Limb (tissue), 2 donors: Measurements from ENCODE around the gene ROPN1.
"Not testable (repeated sequence)": the region's sequence is repeated elsewhere in the genome, so short reads cannot be mapped to it uniquely, and the experiment has no call there.

Experiments
- DNase-seq, 2 donors: peaks; one replicate each; pipeline ENCODE4 v3.0.0-alpha.2; 2016; ENCODE audit errors: extremely low spot score in 2 of 2

Gene ROPN1

DNA sequence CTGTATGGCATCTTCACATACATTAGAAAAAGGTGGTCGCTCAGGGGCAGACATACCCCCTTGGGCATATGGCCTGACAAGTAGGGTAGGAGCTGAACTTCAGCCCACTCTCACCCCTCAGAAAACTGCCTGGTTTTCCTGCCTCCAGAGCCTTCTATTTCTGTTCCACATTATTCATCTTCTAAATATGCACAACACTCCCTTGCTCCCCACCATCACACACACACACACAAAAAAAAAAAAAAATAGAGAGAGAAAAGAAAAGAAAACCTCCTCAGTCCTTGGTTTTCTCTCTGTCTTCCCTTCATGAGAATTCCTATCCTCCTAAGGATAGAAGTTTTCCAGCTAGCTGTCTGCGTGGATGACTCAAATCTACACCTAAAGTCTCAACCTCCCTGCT, 5.6 kb upstream of the ROPN1 start:
- DNase-seq = no peak

DNA sequence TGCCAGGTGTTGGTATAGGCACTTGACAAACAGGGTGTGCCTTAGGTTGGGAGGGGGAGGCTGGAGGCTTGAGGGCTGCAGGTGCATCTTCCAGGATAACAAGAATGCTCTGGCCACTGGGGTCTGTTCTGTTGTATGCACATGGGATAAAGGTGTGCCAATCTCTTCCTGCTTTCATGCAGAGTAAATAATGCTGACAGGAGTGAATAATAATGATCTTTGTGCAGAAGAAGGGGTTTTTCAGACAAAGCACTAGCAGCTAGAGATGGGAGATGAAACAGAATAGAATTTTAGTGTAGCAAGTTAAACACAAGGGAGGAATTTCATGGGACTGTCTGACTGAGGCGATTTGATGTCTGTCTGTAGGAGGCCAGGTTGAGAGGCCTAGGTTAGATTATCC, 1.9 kb upstream of the ROPN1 start:
- DNase-seq = no peak

DNA sequence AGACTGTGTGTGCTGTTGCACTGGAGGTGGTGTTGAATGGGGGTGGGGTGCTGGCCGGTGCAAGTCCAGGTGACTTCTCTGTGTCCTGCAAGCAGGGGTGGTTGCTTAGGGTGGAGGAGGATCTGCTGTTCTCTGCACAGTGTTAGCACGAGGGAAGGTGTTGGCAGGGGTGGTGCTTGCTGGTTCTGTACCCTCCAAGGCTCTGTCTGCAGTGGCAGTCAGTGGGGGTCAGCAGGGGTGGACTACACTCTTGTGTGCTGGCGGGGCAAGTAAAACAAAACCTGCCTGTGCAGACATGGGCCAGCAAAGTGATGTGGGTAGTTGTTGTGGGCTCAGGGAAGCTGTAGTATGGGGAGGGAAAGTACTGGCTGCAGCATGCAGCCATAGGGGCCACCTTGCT, 5.5 kb downstream of the ROPN1 start:
- DNase-seq = no peak

GRCh38 chr3:123984957-123985356, 7.0 kb downstream of the ROPN1 start:
- DNase-seq = no peak

GRCh38 chr3:123984350-123984749, 7.6 kb downstream of the ROPN1 start:
- DNase-seq = no peak

GRCh38 chr3:123981317-123981716, 10.6 kb downstream of the ROPN1 start:
- not testable (repeated sequence) for DNase-seq

GRCh38 chr3:123980539-123980938, 11.4 kb downstream of the ROPN1 start:
- no peak for DNase-seq

GRCh38 chr3:123979525-123980501, 12.1 kb downstream of the ROPN1 start:
- peak in 1 of 2 donors; percentile 66 for DNase-seq

- not testable (repeated sequence) for DNase-seq
Observed at GRCh38 chr3:123976904-123977303, 15.0 kb downstream of the ROPN1 start.

- not testable (repeated sequence) for DNase-seq
Observed at GRCh38 chr3:123976181-123976898, 15.6 kb downstream of the ROPN1 start.

DNA sequence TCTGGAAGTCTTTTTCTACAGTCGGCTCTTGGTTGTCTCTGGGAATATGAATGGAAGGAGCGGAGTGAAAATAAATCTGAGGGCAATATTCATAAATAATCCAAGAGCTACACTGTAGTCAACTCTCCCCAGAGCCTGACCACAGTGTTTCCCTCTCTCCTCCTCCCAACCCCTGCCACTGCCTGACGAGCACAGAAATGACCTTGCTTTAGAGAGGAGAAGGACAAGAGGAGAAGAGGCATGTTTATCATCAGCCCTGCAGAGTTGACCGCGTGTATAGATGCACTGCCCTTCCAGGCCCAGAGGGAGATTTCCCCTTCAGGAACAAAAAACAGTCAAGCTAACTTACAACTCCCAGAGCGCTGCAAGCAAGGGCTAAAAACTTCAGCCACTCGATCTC, 16.9 kb downstream of the ROPN1 start:
- not testable (repeated sequence) for DNase-seq

GRCh38 chr3:123971406-123971805, 20.5 kb downstream of the ROPN1 start:
- DNase-seq = peak in 1 of 2 donors; percentile 61

DNA sequence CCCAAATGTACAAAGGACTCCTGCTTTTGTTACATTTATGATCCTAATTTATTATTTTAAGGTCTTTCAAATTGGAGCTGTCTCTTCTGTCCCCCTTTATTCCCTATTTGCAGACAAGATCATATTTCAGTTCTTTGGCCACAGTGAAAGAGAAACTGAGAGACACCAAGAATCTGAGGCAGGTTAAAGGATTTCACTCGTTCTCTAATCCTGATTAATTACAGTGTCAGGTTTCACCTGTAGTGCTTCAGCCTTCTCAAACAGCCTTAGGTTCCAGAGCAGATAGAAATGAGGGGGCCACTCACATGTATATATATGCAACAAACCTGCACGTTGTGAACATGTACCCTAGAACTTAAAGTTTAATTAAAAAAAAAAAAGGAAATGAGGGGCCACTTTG, 24.7 kb downstream of the ROPN1 start:
- DNase-seq = not testable (repeated sequence)

DNA sequence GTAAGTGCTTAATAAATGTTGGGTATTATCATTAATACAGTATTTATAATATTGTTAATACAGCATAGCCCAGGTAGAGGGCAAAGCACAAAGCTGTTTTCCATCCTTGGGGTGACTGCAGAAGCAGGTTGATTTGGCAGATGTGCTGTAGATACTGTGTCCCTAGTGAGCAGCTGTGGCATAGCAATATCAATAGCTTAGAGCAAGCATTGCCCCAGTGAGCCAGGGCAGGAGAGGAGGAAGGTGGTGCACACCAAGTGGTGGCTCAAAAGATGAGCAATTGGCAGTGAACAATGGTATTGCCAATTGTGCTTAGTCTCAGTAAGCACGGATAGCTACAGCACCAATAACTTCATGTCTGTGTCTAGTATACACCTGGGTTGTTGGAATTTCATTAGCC, 25.1 kb downstream of the ROPN1 start:
- not testable (repeated sequence) for DNase-seq

DNA sequence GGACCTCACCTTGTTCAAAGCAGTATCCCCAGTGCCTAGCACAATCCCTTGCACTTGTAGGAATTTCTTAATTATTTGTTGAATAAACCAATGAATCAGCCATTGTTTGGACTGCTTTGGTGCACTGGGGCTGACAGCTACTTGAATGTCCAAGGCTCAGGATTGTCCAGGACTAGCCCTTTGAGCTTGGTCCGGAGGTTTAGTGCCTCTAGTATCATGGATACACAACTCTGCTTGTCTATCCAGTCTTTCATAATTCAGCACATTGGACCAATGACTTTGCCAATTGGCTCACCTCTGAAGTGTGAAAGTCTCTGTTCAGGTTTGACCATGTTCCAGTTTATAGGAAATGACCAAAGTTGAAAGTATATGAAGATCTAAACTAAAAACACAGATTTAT, 27.1 kb downstream of the ROPN1 start:
- DNase-seq = not testable (repeated sequence)

DNA sequence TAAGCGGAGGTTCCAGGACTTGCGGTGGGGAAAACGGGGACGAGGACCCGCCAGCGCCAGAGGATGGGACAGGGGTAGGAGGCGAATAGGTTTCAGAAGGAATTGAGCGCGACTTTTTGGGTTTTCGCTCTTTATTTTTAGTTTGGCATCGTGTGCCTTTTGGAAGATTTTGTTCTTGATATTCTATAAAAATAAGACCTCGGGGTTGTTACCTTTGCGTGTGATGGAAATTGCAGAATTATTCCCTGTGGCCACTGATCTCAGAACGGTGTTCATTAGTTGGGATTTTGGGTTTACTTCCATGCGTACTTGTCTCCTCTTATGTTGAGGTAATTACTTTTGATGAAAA, 30.4 kb downstream of the ROPN1 start:
- no peak for DNase-seq

- peak; percentile 97 for DNase-seq
Observed at GRCh38 chr3:123960781-123961507, 31.0 kb downstream of the ROPN1 start, which contains the start of gene CCDC14. Gene CCDC14 (minus strand): TSS chr3:123961229. CDS start chr3:123961173, 56 bp downstream.

GRCh38 chr3:123953735-123954134, 38.2 kb downstream of the ROPN1 start:
- DNase-seq = no peak

- DNase-seq = no peak
Observed at GRCh38 chr3:123952844-123953520, 38.9 kb downstream of the ROPN1 start.

DNA sequence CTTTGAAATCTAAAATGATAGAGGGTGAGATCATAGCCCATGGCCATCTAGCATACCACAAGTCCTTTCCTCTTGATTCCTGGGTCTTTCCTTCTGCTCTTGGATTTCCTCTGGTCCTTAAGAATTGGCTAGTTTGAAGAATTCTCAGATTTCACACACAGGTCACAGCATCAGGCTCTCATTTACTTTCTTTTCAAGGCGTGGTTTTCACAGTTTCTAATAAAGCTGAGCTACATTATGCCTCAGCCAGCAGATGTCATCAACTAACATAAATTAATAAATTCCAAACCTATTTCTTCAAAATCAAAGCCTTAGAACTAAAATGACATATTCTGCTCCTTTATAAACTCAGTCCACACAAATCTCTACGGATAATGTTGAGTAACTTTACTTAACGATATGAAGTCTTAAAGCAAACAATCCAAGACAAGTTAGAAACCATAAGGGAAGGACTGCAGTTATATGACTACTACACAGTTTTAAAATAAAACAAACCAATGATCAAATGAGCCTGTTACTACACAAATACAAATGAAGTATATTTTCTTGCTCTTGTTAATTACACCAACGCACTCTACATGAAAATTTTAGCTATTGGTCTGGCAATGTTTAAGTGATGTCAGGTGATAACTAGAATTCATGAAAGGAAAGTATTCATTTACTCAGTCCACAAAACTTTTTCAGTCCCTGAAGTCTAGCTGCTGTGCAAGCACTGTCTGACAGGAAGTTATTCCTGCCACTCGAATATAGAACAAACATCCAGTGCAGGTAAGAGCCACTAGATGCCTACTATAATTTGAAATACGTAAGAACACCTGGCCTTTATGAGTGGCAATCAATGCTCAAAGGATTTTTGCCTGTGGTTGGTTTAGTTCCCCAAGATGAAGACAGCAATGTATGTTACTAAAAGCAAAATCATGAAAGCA, 40.1 kb downstream of the ROPN1 start:
- no peak for DNase-seq
